IPS DF 19.7 (cell line): ENCODE measurements around the gene PCSK5.

Source experiments
- DNase-seq: peaks from one replicate; pipeline ENCODE4 v3.0.0-alpha.2; 2013; ENCODE audit warnings: low read depth, low spot score

Gene PCSK5

GRCh38 chr9:76394195-76394959 is 503.9 kb downstream of the PCSK5 start, which contains the start of gene RFK:
Gene RFK (minus strand): TSS chr9:76394426. CDS start chr9:76394171, 255 bp downstream.
- peak; percentile 63 for DNase-seq

GRCh38 chr9:76394960-76395252 is 504.4 kb downstream of the PCSK5 start:
- no peak for DNase-seq

- no peak for DNase-seq
Observed at GRCh38 chr9:76395381-76395780, 504.9 kb downstream of the PCSK5 start.

GRCh38 chr9:76396144-76396543 is 505.7 kb downstream of the PCSK5 start:
- no peak for DNase-seq

- DNase-seq = no peak
Observed at GRCh38 chr9:76396597-76396996, 506.1 kb downstream of the PCSK5 start.

- no peak for DNase-seq
Observed at GRCh38 chr9:76399856-76400255, 509.4 kb downstream of the PCSK5 start.

- no peak for DNase-seq
Observed at GRCh38 chr9:76400534-76401096, 510.1 kb downstream of the PCSK5 start.

GRCh38 chr9:76401176-76401575 is 510.7 kb downstream of the PCSK5 start:
- DNase-seq = no peak

GRCh38 chr9:76401580-76402354 is 511.3 kb downstream of the PCSK5 start:
- no peak for DNase-seq

GRCh38 chr9:76403352-76403751 is 512.9 kb downstream of the PCSK5 start:
- no peak for DNase-seq

GRCh38 chr9:76404401-76404800 is 513.9 kb downstream of the PCSK5 start:
- DNase-seq = no peak

GRCh38 chr9:76405340-76405739 is 514.9 kb downstream of the PCSK5 start:
- DNase-seq = no peak

- DNase-seq = no peak
Observed at GRCh38 chr9:76405868-76406267, 515.4 kb downstream of the PCSK5 start.
